Measurements from ENCODE around the gene ORC2. TPM values are rescaled to one million over a fixed set of nuclear protein-coding genes. Genes with fewer than 3 reads are reported as not detected.

ORC2 gene
- total RNA-seq = 13.7 and 23.4 TPM in 2 replicates

GRCh38 chr2:200963124-200963917, at the start of gene ORC2:
TSS of gene ORC2 (minus strand) at chr2:200963660. CDS start at chr2:200958123, 5,537 bp downstream.

GRCh38 chr2:200888704-200889625, 74.5 kb downstream of the ORC2 start, which contains the start of the genes NIF3L1 and PPIL3:
TSS of gene NIF3L1 (plus strand) at chr2:200889371. CDS start at chr2:200891944, 2,573 bp downstream.
TSS of gene PPIL3 (minus strand) at chr2:200889077. CDS start at chr2:200887615, 1,462 bp downstream.

GRCh38 chr2:200864176-200865034, 99.1 kb downstream of the ORC2 start, which contains the start of gene CLK1:
TSS of gene CLK1 (minus strand) at chr2:200864658. CDS start at chr2:200861862, 2,796 bp downstream.

Small RNA genes lying within 50 kb of the gene (small RNA-seq; reads per million reads assigned to genes)
- gene RF00019 = not detected
- not detected for gene RNU6-312P
- gene RNU6-762P = not detected

Other genes starting within 250 kb of the ORC2 start
- gene BZW1, start 151.8 kb downstream of the ORC2 start, total RNA-seq = 688 and 724 TPM in 2 replicates
- gene CLK1, start 99.0 kb downstream of the ORC2 start, total RNA-seq = 50.6 and 64.1 TPM in 2 replicates
- 24.5 and 27.9 TPM in 2 replicates for gene PPIL3, start 74.6 kb downstream of the ORC2 start, total RNA-seq
- gene NIF3L1, start 74.3 kb downstream of the ORC2 start, total RNA-seq = 14.7 and 17.1 TPM in 2 replicates
- gene HYCC2, start 108.0 kb upstream of the ORC2 start, total RNA-seq = 15.4 and 20.1 TPM in 2 replicates
- gene NDUFB3, start 108.3 kb upstream of the ORC2 start, total RNA-seq = 42.5 and 50.3 TPM in 2 replicates
- 293 and 295 TPM in 2 replicates for gene CFLAR, start 152.5 kb upstream of the ORC2 start, total RNA-seq
- 45.1 and 56.7 TPM in 2 replicates for gene CASP10, start 219.5 kb upstream of the ORC2 start, total RNA-seq